HG02885 (cell line): ENCODE results near the gene MRAP2.
"Not testable (repeated sequence)": the region's sequence is repeated elsewhere in the genome, so short reads cannot be mapped to it uniquely, and the experiment has no call there.

Source experiments
- ATAC-seq: cut with Tn5 transposase; IDR thresholded peaks from one replicate; pipeline ENCODE4 v1.9.1; 2021; ENCODE audit warnings: mild to moderate bottlenecking; ENCODE audit not compliant: unreplicated experiment, poor library complexity

Gene MRAP2

GRCh38 chr6:84068873-84069272 lies 35.3 kb downstream of the MRAP2 start:
- not testable (repeated sequence) for ATAC-seq

GRCh38 chr6:84072442-84072997 lies 38.9 kb downstream of the MRAP2 start:
- no peak for ATAC-seq

GRCh38 chr6:84074988-84075781 lies 41.6 kb downstream of the MRAP2 start:
- no peak for ATAC-seq

GRCh38 chr6:84077645-84078044 lies 44.1 kb downstream of the MRAP2 start:
- ATAC-seq, result no peak

GRCh38 chr6:84078335-84078734 lies 44.8 kb downstream of the MRAP2 start:
- no peak for ATAC-seq

GRCh38 chr6:84081222-84081621 lies 47.6 kb downstream of the MRAP2 start:
- ATAC-seq, result no peak

GRCh38 chr6:84082689-84083265 lies 49.2 kb downstream of the MRAP2 start:
- ATAC-seq, result no peak

GRCh38 chr6:84084705-84085104 lies 51.1 kb downstream of the MRAP2 start:
- ATAC-seq, result not testable (repeated sequence)

- no peak for ATAC-seq
Observed at GRCh38 chr6:84086056-84086455, 52.5 kb downstream of the MRAP2 start.

GRCh38 chr6:84086545-84087429 lies 53.2 kb downstream of the MRAP2 start:
- ATAC-seq, result no peak

GRCh38 chr6:84089081-84089480 lies 55.5 kb downstream of the MRAP2 start:
- no peak for ATAC-seq

GRCh38 chr6:84089552-84089951 lies 56.0 kb downstream of the MRAP2 start:
- no peak for ATAC-seq

- ATAC-seq, result no peak
Observed at GRCh38 chr6:84093441-84094435, 60.2 kb downstream of the MRAP2 start.

GRCh38 chr6:84095156-84095555 lies 61.6 kb downstream of the MRAP2 start:
- no peak for ATAC-seq

GRCh38 chr6:84103029-84103428 lies 69.5 kb downstream of the MRAP2 start:
- ATAC-seq, result no peak

GRCh38 chr6:84105215-84105924 lies 71.8 kb downstream of the MRAP2 start:
- ATAC-seq, result not testable (repeated sequence)

GRCh38 chr6:84107495-84107894 lies 73.9 kb downstream of the MRAP2 start:
- ATAC-seq, result no peak

- not testable (repeated sequence) for ATAC-seq
Observed at GRCh38 chr6:84111351-84111750, 77.8 kb downstream of the MRAP2 start.
